Loucy (cell line): ENCODE measurements around the gene AQP9.

Experiments used
- CTCF ChIP-seq: fragments of 200-600 bp; sonication (generic); conservative IDR thresholded peaks from 2 replicates; pipeline ENCODE4 v1.5.1; 2014; ENCODE audit warnings: mild to moderate bottlenecking, antibody characterized with exemption, low read length
- EZH2phosphoT487 ChIP-seq: fragments of 200-600 bp; IDR thresholded peaks from 2 replicates; pipeline ENCODE4 v1.6.1; 2018; ENCODE audit warnings: antibody characterized with exemption, mild to moderate bottlenecking, moderate library complexity, borderline replicate concordance

GRCh38 chr15:58200739-58201138 is 62.6 kb downstream of the AQP9 start:
- TF ChIP-seq CTCF (no peak), EZH2phosphoT487 (no peak)
